GM19467 (cell line): ENCODE data around the gene UQCC5.
A peak's percentile ranks its signal among the peaks of the same experiment; 100 is the strongest.

Source experiments
- ATAC-seq: cut with Tn5 transposase; IDR thresholded peaks from one replicate; pipeline ENCODE4 v1.9.1; 2021; ENCODE audit warnings: mild to moderate bottlenecking, moderate library complexity; ENCODE audit not compliant: unreplicated experiment

UQCC5 gene

DNA sequence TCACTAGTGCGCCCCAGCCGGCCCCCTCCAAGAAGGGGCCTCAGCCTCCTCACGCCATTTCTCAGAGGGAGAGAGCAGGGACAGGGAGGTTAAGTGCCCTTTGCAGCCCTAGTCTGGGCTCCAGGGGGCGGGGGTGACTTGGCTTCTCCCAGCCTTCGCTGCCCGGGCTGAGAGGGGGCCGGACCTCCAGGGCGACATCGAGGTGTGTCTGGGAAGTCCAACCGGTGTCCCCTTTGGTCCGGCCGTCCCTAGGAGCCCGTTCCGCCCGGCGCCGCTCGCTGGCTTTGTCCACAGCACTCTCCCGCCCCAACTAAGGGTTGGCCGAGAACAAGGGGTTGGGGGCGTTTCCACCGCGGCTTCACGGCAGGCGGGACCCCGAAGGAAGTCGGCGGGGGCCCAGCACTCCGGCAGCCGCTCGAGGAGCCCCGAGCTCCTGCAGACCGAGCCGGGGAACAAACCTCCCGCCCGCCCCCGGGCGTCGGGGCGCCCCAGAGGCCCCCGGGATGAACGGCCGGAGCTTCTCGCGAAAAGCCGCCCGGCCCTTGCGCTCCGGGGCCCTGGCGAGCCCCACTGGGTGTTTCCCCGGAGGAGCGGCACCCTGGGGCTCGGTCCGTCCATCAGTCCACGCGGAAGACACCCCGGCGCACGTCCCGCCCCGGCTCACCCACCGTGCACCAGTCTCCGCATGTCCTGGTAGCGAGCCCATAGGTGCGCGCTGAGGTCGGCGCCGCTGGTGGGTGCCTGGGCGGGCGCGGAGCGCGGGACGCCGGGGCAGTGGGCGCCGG, 3.4 kb upstream of the UQCC5 start:
- ATAC-seq, result no peak

DNA sequence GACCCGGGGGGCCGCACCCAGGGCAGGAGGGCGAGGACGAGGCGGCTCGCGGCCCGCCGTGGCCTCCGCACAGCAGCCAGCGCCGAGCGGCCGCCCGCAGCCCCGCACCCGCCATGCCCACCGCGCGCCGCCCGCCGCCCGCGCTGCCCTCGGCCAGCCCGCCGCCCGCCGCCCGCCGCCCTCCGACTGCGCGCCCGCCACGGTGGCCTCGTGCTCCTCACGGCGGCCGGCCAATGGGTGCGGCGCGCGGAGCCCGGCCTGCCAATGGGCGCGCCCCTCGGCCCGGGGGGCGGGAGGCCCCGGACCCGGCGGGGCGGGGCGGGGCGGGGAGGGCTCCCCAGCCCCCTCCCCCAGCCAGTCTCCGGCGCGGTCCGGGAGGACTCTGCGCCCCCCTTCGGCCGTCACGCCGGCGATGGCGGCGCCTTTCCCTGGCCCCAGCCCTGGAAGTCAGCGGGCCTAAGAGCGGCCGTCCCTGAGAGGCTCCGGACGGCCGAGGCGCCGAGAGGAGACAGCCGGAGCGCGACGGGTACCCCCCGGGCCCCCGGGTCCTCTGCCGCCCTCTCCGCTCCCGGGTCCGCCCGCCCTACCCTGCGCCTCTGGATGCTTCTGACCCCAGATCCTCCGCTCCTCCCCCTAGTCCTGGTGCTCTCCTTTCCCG, 2.7 kb upstream of the UQCC5 start, which contains the start of gene NT5DC2:
Gene NT5DC2 (minus strand): TSS at position 235 of the 658 bp plus-strand sequence. CDS start 120 bp downstream, at position 115.
- ATAC-seq, result peak; percentile 30

DNA sequence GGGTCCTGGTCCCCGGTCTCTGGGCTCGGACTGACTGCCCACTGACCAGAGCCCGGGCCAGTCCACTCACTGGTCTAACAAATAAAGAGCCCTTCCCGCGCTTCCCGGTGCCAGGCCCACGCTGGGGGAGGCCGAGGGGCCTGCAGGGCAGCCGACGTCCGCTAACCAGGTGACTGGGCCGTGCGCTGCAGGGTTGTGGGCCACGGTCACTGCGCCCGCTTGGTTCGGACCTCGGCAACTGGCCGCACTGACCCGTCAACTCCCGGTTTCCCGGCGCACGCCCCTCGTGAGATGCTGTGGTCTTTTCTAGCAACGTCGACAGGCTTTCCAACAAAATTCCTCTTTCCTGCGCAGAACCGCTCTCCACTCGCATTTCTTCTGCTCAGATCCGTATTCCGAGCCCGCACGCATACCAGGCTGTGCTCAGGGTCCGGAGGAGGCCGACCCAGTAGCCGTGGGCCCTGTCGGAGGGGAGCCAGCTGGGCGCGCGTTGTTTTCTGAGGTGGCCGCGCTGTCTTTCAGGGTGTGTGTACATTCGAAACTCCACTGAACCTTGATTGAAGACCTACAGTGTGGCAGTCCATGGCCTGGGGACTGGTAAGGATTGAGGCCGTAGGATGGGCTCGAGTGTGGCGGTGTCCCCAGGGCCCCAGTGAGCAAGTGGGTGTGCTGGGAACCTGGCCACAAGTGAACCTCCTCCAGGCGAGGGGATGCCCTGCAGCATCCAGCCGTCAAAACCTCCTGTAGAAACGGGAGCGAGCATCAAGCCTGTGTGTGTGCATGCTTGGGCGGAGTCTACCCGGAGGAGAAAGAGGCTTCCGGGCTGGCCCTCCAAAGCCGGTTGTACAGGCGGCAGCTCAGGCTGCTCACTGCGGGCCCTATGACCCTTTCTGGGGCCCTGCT, 1.9 kb upstream of the UQCC5 start:
- no peak for ATAC-seq

DNA sequence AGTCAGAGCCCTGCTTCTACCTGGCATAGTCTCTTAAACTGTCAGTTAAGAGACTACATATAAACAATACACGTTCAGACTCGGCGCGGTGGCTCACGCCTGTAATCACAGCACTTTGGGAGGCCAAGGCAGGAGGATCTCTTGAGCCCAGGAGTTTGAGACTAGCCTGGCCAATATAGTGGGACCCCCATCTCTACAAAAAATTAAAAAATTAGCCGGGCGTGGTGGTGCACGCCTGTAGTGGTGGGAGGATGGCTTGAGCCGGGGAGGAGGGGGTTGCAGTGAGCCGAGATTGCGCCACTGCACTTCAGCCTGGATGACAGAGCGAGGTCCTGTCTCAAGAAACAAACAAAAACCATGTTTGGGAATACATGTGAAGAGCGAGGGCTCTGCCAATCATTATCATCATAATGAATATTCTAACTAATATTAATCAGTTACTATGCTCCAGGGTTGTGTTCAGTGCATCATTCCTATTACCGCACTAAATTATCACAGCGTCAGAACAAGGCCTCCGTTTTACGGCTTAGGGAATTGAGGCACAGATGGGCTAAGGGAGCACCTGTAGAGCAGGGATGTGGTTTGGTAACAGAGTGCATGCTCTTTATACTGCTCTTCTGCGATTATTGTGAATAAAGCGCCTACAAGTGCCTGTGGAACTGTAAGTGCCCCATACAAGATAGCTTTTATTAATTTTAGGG, 844 bp upstream of the UQCC5 start:
- no peak for ATAC-seq

DNA sequence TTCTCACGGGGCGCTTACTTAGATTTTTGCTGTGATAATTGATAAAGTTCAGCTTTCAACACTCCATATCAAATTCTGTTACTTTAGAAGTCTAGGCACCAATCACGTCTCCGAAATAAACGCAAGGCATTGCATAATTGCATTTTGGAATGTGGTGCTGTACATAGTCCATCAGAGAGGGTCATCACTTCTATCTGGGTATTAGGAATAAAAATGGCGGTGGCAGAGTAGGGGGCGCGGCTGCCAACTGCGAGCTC, 365 bp upstream of the UQCC5 start:
- no peak for ATAC-seq

DNA sequence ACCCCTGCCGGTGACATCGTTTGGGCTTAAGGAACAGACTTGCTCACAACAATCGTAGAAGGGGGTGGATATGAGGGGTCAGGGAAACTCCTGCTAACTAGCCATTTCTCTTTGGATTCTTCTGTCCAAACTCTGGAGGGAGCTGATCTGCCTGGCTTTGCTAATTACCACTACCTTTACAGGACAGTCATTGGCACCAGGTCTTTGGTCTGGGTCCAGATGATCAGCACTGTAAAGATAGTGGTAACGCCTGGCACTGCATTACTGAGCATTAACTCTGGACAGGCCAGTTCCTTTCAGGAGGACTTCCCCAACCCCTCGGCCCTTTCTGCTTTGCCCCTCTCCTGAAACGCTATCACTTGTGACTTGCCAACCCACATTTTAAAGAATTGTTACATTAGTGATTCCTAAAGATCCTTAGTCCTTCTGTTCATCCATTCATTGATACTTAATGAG, 788 bp downstream of the UQCC5 start:
- ATAC-seq, result no peak

DNA sequence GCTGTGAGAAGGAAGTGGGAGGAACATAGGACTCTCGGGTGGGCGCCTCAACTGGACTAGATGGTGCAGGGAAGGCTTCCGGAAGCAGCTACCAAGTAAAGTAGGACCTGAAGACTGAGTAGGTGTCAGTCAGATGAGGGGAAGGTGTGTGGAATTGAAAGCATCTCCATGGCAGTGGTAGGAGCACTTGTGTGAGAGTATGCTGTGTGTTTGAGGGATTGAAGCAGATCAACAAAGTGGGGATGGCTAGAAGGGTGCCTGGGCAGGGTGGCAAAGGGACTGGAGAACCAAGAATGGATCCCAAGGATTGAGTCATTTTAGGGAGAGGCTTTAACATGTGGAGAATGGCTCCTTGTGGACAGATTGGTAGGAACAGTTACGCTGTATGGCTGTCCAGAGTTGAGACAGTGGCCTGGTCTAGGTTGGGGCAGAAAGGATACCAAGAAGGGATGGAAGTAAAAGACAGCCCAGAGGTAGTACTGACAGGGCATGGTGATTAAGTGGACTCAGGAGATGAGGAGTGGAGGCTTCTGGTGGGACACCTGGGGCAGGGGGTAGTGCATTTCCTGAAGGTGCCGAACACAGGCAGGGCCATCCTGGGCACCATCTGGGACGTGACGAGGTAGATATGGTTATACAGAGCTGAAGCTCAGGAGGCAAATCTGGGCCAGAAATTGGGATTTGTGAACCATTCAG, 1.5 kb downstream of the UQCC5 start:
- ATAC-seq, result no peak

DNA sequence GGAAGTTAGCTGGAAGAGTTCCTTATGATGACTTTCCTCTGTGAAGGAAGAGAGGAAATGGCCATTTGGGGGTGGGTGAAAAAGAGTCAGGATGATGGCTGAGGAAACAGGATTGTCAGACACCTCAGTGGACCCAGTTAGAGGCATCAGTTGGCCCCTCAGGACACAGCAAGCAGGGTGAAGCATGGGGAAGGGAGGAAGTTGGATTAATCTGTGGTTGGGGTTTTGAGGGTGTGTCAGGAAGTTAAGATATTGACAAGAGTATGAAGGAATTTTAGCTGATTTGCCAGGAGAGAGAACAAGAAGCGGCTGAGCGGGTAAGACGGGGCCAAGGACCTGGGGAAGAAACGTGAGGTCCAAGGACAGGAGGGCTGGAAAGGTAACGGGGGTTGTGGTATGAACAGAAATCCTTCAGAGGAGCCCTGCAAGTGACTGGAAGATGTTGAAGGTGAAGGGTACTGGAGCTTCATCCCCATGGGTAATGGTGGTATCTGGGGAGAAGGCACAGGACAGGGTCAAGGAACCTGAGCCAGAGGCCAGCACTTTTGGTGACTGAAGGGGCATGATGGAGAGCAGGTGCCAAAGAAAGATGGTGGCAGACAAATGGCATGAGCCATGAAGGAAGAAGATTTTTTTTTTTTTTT, 2.7 kb downstream of the UQCC5 start:
- no peak for ATAC-seq

DNA sequence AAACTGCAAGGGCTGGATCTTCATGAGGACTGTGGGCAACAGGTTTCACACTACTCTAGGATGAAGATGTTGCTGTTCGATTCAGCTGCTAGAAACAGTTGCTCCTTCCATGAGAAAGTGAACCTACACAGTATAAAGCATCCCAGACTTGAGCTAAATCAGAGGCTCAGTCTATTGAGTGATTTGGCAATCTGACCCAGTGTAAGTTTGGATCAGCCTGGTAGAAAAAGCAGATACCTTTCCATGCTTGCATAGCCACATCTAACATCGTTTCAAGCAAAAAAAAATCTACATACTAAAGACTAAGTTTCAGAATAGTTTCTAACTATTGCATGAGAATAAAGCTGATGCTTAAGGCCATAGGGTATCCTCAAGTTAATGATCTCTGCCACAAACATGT, 4.6 kb downstream of the UQCC5 start:
- no peak for ATAC-seq

DNA sequence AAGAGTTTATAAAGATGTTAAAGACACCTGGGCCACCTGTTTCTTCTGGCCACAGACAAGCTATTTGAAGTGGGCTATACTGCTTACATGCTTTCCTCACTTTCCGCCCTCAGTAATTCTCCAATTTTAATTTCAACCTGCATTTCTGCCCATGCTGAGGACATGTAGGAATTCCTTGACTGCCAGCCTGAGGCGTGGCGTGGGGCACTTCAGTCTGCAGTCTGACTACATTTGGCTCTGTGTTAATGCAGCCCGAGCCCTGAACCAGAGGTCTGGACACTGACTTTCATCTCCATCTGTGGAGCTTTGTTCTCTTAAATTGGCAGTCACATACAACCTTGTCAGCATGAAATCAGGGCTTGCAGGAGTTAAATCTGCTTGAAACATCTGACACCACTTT, 8.5 kb downstream of the UQCC5 start:
- ATAC-seq, result no peak

DNA sequence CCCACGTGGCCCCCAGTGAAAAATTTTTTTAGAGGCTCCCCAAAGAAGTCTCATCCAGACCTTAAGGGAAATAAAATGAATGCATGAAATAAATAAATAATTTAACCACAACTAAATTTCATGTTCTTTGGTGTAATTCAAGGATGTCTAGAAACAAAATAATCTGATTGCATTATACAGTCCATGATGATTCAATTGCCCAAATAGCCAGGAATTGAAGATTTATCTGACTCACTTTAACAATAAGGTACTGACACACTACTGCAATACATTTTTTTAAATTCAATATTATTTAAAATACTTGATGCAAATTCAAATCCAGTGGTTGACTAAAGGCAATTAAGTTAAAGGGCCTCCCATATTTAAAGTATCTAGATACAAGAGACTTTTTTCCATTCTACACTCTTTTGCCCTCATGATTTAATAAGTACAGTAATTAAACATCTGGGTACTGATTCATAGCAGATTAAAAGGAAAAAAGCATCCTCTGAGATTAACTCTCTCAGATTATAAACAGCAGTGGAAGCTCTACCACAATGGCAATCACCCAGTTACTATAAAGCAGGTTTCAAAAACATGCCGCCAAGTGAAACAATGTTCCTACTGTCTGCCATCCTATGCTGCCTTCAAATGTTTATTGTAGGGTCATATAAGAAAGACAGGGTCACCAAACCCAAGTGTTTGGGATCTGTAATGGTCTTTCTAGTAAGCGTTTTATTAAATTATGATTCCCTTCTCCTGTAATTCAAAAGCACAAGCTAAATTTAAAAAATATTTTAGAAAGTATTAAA, 9.9 kb downstream of the UQCC5 start:
- ATAC-seq, result no peak

DNA sequence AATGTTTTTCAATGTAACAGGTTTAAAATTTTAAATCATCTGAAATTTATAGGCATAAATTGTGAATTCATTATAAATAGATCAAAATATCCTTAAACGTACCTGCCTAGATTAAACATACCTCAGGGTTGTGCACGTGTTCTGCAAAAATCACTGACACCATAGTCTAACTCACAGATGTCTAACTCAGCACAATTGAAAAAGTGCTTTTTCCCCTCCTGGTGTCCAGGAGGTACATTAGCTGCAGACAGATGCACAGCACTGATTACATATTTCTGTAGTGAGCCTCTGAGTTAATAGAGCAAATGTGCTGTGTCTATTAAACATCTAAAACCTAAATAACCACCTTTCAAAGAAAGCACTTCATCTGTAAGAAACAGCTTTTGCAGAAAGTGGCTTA, 10.7 kb downstream of the UQCC5 start:
- no peak for ATAC-seq

DNA sequence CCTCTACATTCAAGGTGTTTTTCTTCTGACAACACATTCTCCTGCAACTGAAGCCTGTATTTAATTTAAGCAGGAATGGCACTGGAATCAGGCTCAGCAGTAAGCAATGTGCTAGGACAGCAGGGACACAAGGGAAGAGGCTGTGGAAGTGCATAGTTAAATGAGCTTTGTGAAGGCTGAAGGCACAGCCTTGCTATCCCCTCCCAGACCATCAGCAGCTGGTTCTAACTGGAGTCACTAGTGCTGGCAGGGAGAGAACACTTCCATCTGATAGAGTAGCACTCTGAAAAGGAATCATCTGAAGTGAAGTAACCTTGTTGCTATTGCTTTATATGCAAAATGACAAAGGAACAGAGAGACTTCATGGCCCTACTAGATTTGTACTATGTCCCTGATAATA, 14.7 kb downstream of the UQCC5 start:
- no peak for ATAC-seq

DNA sequence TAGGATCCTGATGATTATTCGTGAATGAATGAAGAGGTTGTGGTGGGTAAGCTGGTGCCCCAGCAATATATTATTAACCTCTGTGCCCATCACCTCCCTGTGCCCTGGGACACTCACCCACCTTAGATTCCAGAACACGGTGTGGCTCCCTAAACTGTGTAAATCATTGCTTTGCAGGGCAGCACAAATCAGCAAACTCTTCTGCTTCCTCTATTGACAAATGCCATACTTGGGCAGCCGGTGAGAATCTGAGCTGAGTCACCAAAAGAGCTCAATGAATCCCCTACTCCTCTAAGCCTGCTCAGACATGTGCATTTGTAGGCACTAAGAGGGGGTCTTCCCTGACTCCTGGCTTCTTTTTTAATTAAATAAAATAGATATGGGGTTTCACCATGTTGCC, 15.7 kb downstream of the UQCC5 start:
- ATAC-seq, result no peak

DNA sequence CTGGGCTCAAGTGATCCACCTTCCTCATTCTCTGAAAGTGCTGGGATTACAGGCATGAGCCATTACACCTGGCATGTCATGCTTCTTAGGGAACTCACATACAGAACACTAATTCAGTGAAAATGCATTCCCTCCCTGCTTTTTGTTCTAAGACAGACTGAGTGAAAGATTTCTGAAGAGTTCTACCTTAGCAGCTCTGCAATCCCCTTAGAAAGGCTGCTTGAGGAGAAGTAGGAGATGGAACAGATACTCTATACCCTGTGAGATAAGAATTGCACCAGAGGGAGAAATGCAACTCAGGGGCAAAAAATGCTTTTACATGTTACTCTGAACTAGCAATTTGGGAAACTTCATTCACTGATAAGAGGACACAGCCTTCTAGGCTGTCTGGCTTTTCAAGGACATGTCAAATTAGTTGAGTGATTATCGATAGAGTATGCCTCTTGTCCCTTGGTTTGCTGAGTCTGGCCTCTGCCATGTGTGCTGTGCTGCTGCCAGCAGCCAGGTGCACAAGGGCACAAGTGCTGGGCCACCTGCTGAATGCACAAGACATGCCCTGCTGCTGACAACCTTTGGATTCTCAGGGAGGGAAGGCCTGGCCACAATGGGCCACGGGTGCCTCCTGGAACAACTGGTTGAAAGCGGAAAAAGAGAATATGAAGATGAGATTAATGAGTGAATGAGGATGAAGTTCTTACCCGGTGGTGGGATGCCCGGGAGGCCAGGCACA, 17.8 kb downstream of the UQCC5 start:
- ATAC-seq, result no peak

DNA sequence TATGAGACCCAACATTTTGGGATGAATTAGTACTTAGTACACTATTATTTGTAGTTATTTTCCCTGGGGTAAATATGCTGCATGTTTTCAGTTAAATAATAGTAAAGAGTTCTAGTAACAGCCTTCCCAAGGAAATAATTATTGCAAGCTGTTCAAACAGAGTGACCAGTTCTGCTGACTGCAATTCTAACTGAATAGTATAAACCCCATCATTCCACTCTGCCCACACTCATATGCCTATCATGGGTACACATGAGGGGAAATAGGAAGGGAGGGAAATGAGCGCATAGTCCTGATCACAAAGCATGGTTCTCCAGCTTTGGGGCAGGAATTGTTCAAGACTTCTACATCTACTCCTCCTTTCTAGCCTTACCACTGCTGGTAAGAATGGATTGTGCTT, 18.7 kb downstream of the UQCC5 start:
- ATAC-seq, result no peak

DNA sequence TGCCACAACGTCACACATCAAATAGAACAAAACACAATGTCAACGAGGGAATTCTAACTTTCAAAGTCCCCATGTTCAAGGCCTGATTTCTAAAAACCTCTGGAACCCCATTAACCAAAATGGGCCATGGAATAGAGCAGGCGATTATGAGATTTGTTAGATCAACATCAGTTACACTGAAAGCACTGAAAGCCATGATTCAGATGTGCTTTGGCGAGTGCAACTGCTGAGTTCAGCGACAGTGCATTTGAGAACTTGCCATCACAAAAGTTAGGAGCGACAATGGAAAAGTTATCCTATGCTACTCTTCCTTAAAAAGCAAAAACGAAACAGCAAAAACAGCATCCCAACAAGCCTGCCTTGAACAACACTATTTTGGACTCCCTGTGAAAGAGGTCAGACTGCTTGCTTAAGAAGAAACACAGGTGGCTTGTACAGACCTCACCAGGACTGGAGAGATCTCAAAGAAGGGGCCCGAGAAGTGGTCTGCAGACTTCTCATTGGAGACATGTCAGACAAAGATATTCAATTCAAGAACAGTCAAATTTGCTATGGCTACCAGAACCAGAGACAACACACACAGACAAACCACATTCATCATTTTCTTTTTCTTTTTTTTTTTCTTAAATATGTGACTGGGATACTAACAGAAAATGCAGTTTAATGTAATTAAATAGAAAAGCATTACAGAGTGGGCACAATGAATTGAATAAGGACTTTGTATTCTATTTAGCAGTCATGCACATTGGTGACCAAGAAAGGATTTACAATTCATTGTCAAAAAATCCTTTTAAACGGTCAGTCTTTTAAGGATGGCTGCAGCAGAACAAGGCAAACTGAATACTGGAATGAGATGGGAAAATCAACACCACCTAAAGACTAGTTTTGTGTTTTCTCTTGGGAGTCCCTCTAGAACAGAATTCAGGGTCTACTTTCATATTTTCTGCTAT, 20.9 kb downstream of the UQCC5 start:
- no peak for ATAC-seq
